NK-92 (cell line): ENCODE measurements around the gene TTLL11.
"Not testable (repeated sequence)": the region's sequence is repeated elsewhere in the genome, so short reads cannot be mapped to it uniquely, and the experiment has no call there.

Experiments
- DNase-seq: peaks from one replicate; lab custom pipeline; 2025; ENCODE audit not compliant: unreplicated experiment; lab: John Stamatoyannopoulos, UW

TTLL11 gene

DNA sequence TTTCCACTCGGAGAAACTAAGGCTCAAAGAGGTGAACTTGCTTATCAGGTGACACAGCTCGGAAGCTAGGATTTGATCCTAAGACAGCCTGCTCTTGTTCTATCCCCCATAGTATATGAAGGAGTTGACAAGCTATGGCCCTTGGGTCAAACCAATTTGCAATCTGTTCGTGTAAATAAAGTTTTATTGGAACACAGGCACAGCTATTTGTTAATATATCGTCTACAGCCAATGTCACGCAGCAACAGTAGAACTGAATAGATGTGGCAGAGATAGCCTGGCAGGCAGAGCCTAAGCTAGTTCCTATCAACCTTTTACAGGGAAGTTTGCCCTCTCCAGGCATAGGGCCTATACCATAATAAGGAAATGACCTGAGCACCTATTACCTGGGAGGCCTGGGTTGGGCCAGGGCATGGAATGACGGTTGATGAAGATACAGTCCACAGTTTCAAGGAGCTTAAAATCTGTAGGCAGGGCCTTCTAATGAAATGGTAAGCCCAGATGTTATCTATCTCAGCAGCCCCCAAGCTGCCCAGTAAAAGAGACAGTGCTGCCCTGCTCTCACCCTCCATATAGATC, 179.0 kb downstream of the TTLL11 start:
- no peak for DNase-seq

DNA sequence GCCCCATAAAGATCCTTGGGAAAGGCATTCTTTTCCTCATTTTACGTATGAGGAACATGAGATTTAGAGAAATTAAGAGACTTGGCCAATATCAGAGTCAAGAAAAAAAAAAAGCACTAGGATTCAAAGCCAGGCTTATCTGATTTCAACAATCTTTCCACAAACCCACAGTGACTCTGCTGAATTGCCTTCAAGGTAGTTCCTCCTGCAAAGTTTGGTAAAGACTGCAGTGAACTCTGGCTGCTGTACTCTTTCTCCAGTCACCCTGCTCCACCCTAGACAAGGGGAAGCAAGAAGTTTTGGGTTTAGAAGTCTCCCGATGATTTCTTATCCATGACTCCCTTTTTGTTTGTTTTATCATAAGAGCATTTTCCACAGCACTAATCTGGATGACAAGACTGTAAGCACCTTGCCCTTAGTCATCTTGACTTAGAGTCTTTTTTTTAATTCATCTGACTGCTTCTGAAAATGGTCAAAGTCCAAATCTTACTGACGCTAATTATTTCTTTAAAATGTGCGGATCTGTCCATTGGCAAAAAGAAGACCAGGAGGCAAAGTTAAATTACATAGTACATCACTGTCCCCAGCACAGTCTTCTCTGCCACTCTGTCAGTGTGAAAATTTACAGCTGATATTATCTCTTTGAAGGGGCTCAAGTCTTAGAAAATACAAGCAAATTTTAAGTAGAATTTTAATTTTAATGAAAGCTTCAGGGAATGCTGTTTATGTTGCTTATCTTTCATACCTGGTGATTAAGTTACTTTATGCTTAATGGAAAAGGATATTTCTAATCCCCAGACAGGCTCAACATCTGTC, 180.1 kb downstream of the TTLL11 start:
- no peak for DNase-seq

DNA sequence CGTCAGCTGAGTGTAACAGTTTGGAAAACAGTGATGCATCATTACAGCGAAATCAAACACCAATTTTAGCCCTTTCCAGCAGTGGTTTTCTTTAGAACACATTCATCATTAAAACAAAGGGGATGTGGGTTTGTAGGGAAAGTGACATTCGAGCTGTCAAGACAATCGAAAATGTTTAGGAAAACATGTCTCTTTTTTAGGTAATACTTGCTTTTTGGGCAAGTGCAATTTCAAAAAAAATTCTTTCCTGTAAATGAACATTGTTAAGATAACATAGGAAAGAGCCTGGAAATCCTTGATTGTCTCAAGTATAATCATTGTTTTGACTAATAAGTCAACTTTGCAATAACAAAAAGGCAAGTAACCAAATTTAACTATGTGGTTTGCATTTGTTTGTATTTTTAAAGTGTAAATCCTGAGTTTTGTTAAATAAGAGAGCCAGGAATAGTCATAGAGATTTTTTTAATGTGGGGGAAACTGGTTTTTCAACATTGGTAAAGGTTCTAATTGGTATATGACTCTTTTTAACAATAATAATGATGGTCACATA, 182.5 kb downstream of the TTLL11 start:
- no peak for DNase-seq

DNA sequence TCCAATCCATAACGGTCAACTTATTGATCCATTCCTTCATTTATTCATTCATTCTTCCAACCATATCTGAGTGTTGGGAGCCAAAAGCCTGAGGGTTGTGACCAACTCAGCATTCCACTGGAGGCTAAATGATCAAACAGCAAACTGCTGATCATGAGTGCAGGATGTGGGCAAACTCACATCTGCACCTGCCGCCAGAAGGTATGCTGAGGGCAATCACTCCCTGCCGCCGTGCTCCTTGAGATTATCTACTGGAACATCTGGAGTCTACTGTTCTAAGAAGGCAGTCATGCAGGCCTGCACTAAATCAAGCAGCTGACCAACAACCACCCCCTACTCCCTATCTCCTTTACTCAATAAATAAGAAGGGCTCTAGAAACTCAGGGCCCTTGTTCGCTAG, 184.0 kb downstream of the TTLL11 start:
- DNase-seq = no peak

DNA sequence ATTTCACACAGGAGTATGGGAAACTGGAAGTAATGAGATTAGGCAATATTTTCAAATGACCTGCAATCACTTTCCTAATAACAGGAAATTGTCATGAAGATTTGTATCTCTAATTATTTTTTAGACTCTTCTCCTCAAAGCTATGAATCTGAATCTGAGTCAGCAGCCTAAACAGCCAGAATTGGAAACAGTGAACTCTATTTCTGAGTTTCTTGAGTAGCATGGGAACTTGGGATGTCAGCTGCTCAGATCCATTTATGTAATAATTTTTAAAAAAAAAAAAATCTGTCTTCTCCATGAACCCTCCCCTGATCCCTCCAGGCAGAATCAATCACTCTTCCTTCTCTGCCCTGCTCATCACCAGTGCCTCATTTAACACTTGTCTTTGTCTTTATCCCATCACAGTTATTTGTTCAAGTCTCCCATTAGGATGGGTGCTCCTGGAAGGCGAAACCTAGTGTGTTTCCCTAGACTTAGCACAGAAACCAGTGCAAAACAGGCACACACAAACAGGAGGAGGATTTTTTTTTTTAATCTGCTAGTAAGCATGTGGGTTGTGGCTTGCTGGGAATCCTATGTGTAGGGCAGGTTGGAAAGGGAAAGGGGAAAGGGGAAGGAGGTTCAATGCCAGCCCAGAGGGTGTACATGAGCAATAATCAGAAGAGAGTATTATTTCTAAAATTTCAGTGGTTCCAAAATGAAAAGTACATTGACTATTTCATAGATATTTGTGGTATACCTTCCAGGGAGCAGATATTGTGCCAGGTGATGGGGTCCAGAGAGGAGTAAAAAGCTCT, 186.8 kb downstream of the TTLL11 start:
- DNase-seq = no peak

DNA sequence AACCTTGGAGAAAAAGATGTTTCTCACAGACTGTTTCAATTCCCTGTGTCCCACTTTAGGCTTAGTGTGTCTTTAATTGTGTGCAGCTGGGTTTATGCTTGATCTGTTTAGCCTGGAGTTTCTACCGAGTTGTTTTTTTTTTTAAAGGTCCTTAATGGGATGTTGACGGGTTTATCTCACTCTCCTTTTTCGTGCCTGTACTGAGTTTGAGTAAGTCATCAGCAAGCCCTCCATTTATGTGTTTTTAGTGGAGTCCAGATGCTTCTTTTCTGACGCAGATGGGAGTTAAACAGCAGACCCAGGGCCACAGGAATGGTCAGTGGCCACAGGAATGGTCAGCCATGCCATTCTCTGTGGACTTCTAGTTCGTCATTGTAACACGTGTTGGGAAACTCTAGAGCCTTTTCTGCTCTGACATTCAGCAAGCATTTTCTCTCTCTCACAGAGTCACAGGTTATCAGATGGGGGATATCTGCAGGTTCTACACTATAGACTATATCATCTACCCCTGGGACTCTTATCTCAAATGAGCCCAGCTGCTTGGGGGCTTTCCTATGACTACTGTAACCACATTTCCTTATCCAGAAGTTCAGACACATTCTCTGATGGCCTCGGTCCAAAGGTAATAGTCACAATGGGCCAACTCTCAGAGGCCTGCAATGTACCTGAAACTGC, 190.5 kb downstream of the TTLL11 start:
- DNase-seq = no peak

DNA sequence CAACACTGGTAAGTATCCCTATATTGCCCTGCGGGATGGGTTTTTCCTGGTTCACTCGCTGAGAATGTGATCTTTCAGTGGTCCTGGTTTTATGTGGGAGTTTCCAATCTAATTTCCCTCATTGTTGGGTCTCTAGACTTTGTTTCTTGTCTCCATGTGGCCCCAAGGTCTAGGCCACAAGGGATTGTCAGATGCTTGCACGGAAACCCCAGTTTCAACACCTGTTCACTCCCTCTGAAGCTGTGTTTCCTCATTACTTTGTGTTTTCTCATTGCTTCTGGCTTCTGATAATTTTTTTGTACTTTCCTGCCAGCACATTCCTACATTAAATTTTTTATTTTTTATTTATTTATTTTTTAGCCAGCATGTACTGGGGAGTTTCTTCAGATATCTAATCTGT, 191.5 kb downstream of the TTLL11 start:
- DNase-seq = no peak

DNA sequence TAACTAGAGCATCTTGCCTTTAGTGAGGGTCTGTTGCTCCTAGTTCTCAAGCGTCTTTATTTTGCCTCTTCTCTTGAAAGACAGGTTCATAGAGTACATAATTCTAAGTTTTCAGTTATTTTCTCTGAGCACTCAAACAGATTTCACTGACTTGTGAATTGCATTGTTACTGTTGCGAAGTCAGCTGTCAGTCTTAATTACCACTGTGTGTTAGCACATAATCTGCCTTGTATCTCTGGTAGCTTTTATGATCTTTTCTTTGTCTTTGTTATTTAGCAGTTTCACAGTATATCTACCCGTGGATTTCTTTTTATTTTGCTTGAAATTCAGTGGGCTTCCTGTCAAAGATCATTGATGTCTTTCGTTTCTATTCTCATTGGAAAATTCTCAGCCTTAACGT, 192.9 kb downstream of the TTLL11 start:
- no peak for DNase-seq

DNA sequence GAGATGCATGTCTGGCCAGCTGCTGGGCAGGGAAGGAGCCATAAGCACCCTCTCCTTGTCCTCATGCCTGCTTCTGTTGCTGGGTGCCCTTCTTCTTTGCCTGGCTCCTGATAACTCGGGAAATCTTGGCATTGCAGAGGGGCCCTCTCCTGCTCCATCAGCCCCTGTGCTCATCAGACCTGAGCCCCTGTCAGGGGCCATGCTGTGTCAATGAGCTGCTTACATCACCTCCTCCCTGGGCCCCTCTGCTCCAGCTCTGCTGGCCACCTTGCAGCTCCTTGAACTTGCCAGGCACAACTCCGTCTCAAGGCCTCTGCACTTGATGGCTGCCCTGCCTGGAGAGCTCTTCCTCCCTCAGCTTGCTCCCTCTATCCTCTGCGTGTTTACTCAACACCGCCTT, 194.3 kb downstream of the TTLL11 start:
- no peak for DNase-seq

DNA sequence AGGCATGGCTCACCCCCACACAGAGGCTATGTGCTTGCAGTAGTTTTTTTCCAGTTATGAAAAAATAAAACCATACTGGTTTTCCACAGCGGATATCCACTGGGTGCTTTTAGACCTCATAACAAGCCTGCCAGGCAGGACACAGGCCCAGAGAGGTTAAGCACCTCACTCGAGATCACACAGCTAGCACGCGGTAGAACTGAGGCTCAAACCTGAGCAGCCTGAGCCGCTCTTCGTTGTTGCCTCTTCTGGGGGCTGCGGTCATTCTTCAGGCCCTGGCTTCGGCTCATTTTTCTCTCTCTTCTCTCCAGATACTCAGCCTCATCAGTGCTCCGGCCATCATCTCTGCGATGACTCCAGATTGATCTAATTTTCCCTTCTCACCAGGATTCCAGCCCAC, 196.0 kb downstream of the TTLL11 start:
- no peak for DNase-seq

DNA sequence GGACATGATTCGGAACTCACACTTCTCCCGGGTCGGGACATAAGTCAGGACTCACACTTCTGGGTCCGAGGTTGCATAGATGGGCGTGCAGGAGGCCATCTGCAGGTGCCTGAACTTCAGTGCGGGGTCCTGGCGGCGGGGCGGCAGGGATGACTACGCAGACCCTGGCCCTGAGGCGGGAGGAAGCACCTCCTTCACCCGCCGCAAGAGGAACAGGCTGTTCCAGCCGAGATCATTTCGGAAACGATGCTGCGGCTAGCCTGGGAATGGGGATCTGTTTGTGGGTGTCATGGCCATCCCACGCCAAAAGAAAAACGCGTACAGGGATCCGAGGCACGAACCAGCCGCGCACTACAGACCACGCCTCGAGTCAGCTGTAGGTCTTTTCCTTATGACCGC, 196.6 kb downstream of the TTLL11 start:
- DNase-seq = no peak

DNA sequence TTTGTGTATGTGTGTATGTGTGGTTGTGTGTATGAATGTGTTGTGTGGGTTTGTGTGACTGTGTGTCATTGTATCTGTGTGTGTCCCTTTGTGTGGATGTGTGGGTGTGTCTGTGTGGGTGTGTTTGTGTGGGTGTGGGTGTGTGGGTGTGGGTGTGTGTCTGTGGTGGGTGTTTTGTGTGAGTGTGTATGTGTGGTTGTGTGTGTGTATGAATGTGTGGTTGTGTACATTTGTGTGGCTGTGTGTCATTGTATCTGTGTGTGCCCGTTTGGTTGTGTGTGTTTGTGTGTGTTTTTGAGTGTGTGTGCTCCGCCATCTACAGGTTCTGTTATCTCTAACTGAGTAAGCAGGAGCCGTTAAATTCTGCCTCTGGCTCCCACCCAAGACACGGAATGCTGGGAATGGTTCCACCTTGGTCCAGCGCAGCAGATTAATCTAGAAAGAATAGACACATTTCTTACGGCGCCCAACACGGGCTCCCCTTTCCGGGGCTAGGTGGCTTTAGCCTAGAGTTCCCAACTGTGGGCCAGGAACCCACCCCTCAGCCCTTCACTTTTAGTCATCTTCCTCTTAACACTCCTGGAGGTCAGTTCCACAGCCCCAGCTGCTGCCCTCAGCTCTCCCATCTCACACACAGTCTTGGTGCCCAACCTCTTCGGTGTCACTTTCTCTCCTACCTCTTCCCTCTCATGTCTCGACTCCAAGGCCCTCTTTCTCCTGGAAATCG, 197.1 kb downstream of the TTLL11 start:
- DNase-seq = no peak

DNA sequence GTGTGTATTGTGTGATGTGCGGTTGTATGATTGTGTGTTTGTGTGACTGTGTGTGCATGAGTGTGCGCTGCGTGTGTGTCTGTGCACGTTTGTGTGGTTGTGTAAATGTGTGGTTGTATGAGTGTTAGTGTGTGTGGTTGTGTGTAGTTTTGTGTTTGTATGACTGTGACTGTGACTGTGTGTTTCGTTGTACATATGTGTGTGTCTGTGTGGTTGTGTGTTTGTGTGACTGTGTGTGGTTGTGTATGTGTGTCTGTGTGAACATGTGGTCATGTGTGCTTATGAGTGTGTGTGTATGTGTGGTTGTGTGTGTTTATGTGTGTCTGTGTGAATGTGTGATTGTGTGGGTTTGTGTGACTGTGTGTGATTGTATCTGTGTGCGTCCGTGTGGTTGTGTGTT, 197.8 kb downstream of the TTLL11 start:
- no peak for DNase-seq

DNA sequence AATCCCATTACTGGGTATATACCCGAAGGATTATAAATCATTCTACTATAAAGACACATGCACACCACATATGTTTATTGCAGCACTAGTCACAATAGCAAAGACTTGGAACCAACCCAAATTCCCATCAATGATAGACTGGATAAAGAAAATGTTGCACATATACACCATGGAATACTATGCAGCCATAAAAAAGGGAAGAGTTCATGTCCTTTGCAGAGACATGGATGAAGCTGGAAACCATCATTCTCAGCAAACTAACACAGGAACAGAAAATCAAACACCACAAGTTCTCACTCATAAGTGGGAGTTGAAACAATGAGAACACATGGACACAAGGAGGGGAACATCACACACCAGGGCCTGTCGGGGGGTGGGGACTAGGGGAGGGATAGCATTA, 198.7 kb downstream of the TTLL11 start:
- DNase-seq = not testable (repeated sequence)

DNA sequence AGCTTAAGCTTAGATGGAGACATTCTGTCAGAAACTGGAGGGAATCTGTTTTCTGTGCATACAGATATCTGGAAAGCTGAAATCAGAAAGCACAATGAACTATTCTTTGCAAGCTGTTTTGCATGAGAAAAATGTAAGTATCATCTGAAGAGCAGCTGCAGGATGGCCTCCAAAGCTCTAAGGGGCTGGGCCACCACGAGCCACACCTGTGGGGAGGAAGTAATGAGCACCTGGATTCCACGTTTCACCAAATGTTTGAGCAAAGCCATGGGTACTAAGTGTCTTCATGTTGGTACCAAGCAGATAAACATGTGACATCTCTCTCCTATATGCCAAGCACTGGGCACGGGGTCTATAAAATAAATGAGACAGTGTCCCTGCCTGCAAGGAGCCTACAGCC, 199.3 kb downstream of the TTLL11 start:
- no peak for DNase-seq

DNA sequence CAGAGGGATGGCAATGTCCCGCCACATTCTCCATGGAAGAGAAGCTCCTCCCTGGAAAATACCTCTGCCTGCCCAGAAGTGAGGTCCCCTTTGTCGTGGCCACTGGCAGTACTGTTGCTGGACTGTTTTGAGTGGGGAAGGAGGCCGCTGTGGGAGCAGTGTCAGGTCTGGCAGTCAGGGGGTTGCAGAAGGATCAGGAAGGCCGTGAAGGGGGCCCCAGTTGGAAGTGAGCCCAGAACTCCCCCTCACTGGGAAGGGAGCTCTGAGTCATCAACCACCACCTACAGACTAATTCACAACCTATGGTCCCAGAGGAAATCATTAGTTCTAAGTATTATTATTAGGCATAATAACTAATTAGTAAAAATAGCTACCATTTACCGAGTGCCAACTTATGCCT, 200.4 kb downstream of the TTLL11 start:
- DNase-seq = no peak

DNA sequence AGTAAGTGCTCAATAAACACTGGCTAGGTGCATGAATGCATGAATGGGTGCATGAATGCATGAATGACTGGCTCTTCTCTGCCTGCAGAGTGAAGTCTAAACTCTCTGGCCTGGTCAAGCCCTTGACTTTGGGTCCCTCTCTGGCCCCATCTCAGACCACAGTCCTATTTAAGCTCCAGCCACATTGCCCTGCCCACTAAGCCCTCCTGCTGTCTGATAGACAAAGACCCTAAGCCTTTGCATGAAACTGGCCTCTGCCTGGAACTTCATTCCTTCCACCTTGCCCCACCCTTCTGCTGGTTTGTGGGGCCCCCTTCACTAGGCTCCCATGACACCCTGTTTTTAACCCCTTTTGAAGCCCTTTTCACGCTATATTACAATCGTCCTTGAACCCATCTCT, 202.4 kb downstream of the TTLL11 start:
- DNase-seq = no peak

DNA sequence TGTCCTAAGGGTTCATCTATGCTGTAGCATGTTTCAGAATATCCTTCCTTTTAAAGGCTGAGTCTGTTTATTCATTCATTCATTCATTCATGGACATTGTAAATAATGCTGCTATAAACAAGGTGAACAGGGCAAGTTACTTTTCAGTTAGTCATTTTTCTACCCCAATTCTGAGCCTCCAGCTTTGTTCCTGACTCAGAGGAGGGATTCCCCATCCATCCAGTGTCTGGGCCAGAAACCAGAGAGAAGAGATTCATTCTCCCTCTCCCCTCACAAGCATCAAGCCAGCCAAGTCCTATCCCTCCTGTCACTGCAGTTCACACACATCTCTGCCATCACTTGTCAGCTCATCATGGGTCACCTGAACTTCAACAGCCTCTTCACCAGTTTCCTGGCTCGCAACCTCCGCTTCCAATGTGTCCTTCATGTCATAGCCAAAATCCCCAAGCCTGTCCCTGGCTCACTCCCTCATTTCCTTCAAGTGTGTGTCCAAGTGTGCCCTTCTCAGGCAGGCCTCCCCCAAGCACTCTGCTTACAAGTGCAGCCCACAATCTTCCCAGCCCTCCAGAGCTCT, 203.0 kb downstream of the TTLL11 start:
- DNase-seq = no peak

DNA sequence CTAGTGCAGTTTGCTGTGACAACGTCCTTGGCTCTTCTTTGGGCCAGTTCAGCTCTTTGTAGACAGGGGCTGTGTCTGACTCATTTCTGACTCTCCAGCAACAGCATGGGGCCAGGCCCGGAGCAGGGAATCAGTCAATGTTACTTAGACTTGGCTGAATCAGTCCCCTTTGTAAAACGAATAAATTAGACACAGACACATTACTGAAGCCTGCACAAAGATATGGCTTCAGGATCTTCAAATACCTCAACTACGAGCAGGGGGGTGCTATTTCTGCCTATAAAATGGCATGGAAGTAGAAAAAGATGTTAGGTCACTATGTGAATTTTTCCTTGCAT, 204.7 kb downstream of the TTLL11 start:
- no peak for DNase-seq
